GM21423 (cell line): ENCODE data around the gene COL9A3.

Experiments
- ATAC-seq: cut with Tn5 transposase; IDR thresholded peaks from one replicate; pipeline ENCODE4 v1.9.1; 2021; ENCODE audit warnings: mild to moderate bottlenecking, moderate library complexity; ENCODE audit not compliant: unreplicated experiment

Gene COL9A3

GRCh38 chr20:62822239-62822787 is 5.5 kb downstream of the COL9A3 start:
- no peak for ATAC-seq

- peak; percentile 43 for ATAC-seq
Observed at GRCh38 chr20:62822788-62823651, 6.2 kb downstream of the COL9A3 start.

- no peak for ATAC-seq
Observed at GRCh38 chr20:62823688-62824475, 7.0 kb downstream of the COL9A3 start.

- ATAC-seq, result no peak
Observed at GRCh38 chr20:62824476-62825332, 7.9 kb downstream of the COL9A3 start.

- no peak for ATAC-seq
Observed at GRCh38 chr20:62825333-62825985, 8.6 kb downstream of the COL9A3 start.

GRCh38 chr20:62825986-62826645 is 9.3 kb downstream of the COL9A3 start:
- no peak for ATAC-seq

- no peak for ATAC-seq
Observed at GRCh38 chr20:62826646-62827310, 9.9 kb downstream of the COL9A3 start.

GRCh38 chr20:62827311-62828038 is 10.6 kb downstream of the COL9A3 start:
- ATAC-seq, result no peak

- no peak for ATAC-seq
Observed at GRCh38 chr20:62828051-62828450, 11.2 kb downstream of the COL9A3 start.

GRCh38 chr20:62828511-62829230 is 11.8 kb downstream of the COL9A3 start:
- no peak for ATAC-seq

- ATAC-seq, result no peak
Observed at GRCh38 chr20:62829231-62830230, 12.7 kb downstream of the COL9A3 start.

- no peak for ATAC-seq
Observed at GRCh38 chr20:62830251-62830650, 13.4 kb downstream of the COL9A3 start.

GRCh38 chr20:62830821-62831220 is 14.0 kb downstream of the COL9A3 start:
- no peak for ATAC-seq

- no peak for ATAC-seq
Observed at GRCh38 chr20:62831361-62831788, 14.5 kb downstream of the COL9A3 start.

GRCh38 chr20:62831854-62832211 is 15.0 kb downstream of the COL9A3 start:
- ATAC-seq, result no peak

GRCh38 chr20:62832212-62832922 is 15.5 kb downstream of the COL9A3 start:
- peak; percentile 67 for ATAC-seq
